ENCODE results near the gene SP9.
"Not testable (repeated sequence)": the region's sequence is repeated elsewhere in the genome, so short reads cannot be mapped to it uniquely, and the experiment has no call there.

SP9 gene

GRCh38 chr2:174339561-174340399 is 5.0 kb downstream of the SP9 start:
- Mint-ChIP-seq H3K4me3 (peak overlapping the region; percentile 58 to 65), H3K27ac (no peak overlapping the region), H3K27me3 (peaks cover 99% of the 10 kb centered on the region), H3K4me1 (peaks cover 78% of the 10 kb centered on the region), H3K9me3 (no peaks in the 10 kb centered on the region)
- DNase-seq (no peak), ATAC-seq (no peak)

- ATAC-seq = no peak
- Mint-ChIP-seq H3K27me3 (peaks cover 99% of the 10 kb centered on the region), H3K4me1 (peaks cover 71% of the 10 kb centered on the region), H3K4me3 (peak overlapping the region; percentile 78 to 84), H3K9me3 (no peaks in the 10 kb centered on the region), H3K27ac (no peak overlapping the region)
- peak in 1 of 2 donors; percentile 12 for DNase-seq
These were observed 5.9 kb downstream of the SP9 start for GRCh38 chr2:174340400-174341292.

GRCh38 chr2:174341293-174341994 is 6.7 kb downstream of the SP9 start:
- Mint-ChIP-seq H3K27me3 (peaks cover 94% of the 10 kb centered on the region), H3K27ac (peak overlapping the region in 1 of 2 donors; percentile 93), H3K4me1 (peaks cover 66% of the 10 kb centered on the region), H3K9me3 (no peaks in the 10 kb centered on the region), H3K4me3 (peak overlapping the region; percentile 78 to 84)
- DNase-seq (peak; percentile 91 to 92), ATAC-seq (peak; percentile 73)

GRCh38 chr2:174341995-174342685 is 7.4 kb downstream of the SP9 start:
- Mint-ChIP-seq H3K27ac (peak overlapping the region in 1 of 2 donors; percentile 93), H3K9me3 (no peaks in the 10 kb centered on the region)

GRCh38 chr2:174342686-174343342 is 8.1 kb downstream of the SP9 start:
- H3K27me3 Mint-ChIP-seq = peaks cover 80% of the 10 kb centered on the region
- no peaks in the 10 kb centered on the region for H3K9me3 Mint-ChIP-seq
- H3K4me3 Mint-ChIP-seq = peak overlapping the region; percentile 82 to 85
- H3K4me1 Mint-ChIP-seq = peaks cover 57% of the 10 kb centered on the region
- DNase-seq (peak in 1 of 2 donors; percentile 26), ATAC-seq (no peak)
- H3K27ac Mint-ChIP-seq = no peak overlapping the region

More at GRCh38 chr2:174341995-174342685, 7.4 kb downstream of the SP9 start:
- DNase-seq (peak in 1 of 2 donors; percentile 18), ATAC-seq (peak; percentile 20)
- Mint-ChIP-seq H3K4me1 (peaks cover 60% of the 10 kb centered on the region), H3K4me3 (peak overlapping the region; percentile 84 to 85), H3K27me3 (peaks cover 87% of the 10 kb centered on the region)

- H3K4me1 Mint-ChIP-seq = peaks cover 55% of the 10 kb centered on the region
These were observed 8.5 kb downstream of the SP9 start for GRCh38 chr2:174343343-174343622.

GRCh38 chr2:174343623-174344455 is 9.1 kb downstream of the SP9 start:
- Mint-ChIP-seq H3K27ac (no peak overlapping the region), H3K4me1 (peaks cover 55% of the 10 kb centered on the region), H3K9me3 (no peaks in the 10 kb centered on the region), H3K4me3 (peak overlapping the region; percentile 79 to 82), H3K27me3 (peaks cover 70% of the 10 kb centered on the region)
- peak in 1 of 2 donors; percentile 24 for DNase-seq
- peak; percentile 35 for ATAC-seq

More at GRCh38 chr2:174343343-174343622, 8.5 kb downstream of the SP9 start:
- peaks cover 75% of the 10 kb centered on the region for H3K27me3 Mint-ChIP-seq
- peak overlapping the region; percentile 79 to 82 for H3K4me3 Mint-ChIP-seq
- H3K27ac Mint-ChIP-seq = no peak overlapping the region
- H3K9me3 Mint-ChIP-seq = no peaks in the 10 kb centered on the region
- ATAC-seq (no peak), DNase-seq (no peak)

- no peak for DNase-seq
- peak; percentile 26 for ATAC-seq
- no peaks in the 10 kb centered on the region for H3K9me3 Mint-ChIP-seq
- peaks cover 46% of the 10 kb centered on the region for H3K4me1 Mint-ChIP-seq
- peaks cover 59% of the 10 kb centered on the region for H3K27me3 Mint-ChIP-seq
- H3K27ac Mint-ChIP-seq = no peak overlapping the region
- H3K4me3 Mint-ChIP-seq = peak overlapping the region in 1 of 2 donors; percentile 63
These were observed 10.1 kb downstream of the SP9 start for GRCh38 chr2:174344716-174345461.

- Mint-ChIP-seq H3K4me3 (no peak overlapping the region), H3K9me3 (no peaks in the 10 kb centered on the region), H3K27ac (no peak overlapping the region), H3K27me3 (peaks cover 9% of the 10 kb centered on the region), H3K4me1 (no peaks in the 10 kb centered on the region)
- DNase-seq (no peak), ATAC-seq (no peak)
These were observed 15.3 kb downstream of the SP9 start for GRCh38 chr2:174350018-174350417.

GRCh38 chr2:174350593-174351181 is 15.9 kb downstream of the SP9 start:
- no peaks in the 10 kb centered on the region for H3K4me1 Mint-ChIP-seq
- no peak for ATAC-seq
- H3K4me3 Mint-ChIP-seq = no peak overlapping the region
- no peaks in the 10 kb centered on the region for H3K9me3 Mint-ChIP-seq
- no peak for DNase-seq
- no peak overlapping the region for H3K27ac Mint-ChIP-seq
- H3K27me3 Mint-ChIP-seq = peaks cover 3% of the 10 kb centered on the region

- H3K4me1 Mint-ChIP-seq = no peaks in the 10 kb centered on the region
- H3K27me3 Mint-ChIP-seq = no peaks in the 10 kb centered on the region
- H3K27ac Mint-ChIP-seq = no peak overlapping the region
- ATAC-seq = no peak
- no peaks in the 10 kb centered on the region for H3K9me3 Mint-ChIP-seq
- H3K4me3 Mint-ChIP-seq = no peak overlapping the region
- DNase-seq = no peak
These were observed 18.2 kb downstream of the SP9 start for GRCh38 chr2:174353004-174353403.

GRCh38 chr2:174356347-174356746 is 21.6 kb downstream of the SP9 start:
- ATAC-seq (no peak), DNase-seq (no peak)
- Mint-ChIP-seq H3K27me3 (no peaks in the 10 kb centered on the region), H3K4me3 (no peak overlapping the region), H3K9me3 (no peaks in the 10 kb centered on the region), H3K4me1 (no peaks in the 10 kb centered on the region), H3K27ac (no peak overlapping the region)

- H3K4me3 Mint-ChIP-seq, DNase-seq, H3K27ac Mint-ChIP-seq, H3K4me1 Mint-ChIP-seq, ATAC-seq, H3K27me3 Mint-ChIP-seq: not testable (repeated sequence)
- H3K9me3 Mint-ChIP-seq = peaks cover 8 to 16% of the 10 kb centered on the region in 2 donors
These were observed 24.9 kb downstream of the SP9 start for GRCh38 chr2:174359663-174360062.
